ENCODE measurements around the gene NUDC.

DNA sequence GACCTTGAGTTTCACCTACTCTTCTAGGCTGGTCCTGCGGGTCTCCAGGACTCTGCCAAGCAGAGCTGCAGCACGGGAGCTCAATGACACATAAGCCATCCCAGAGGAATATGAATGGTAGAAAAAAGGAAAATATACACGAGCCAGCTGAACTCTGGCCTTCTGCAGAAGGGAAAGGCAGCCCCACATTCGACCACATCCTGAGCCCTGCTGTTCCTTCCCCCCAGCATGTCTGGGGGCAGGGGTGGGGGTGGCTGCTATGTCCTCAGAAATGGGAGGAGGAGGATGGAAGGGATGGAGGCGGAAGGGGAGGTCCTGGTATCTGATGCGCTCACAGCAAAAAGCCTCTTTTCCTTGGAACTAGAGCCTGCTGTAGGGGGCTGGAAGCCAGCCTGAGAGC is 50.8 kb downstream of the NUDC start:
- no peak for TF ChIP-seq ZNF544 (tag by site-specific recombination; IDR thresholded peaks at IDR 0.05)
- no peak for TF ChIP-seq ZNF274 (IDR thresholded peaks at IDR 0.05; ENCODE audit: low read length)
- no peak for TF ChIP-seq ZNF274 (tag by site-specific recombination; IDR thresholded peaks at IDR 0.05; ENCODE audit: borderline replicate concordance)
- TF ChIP-seq ZNF654 (tag by site-specific recombination; IDR thresholded peaks at IDR 0.05; ENCODE audit: low read depth), result no peak
- TF ChIP-seq CTCF (tag by site-specific recombination; IDR thresholded peaks at IDR 0.05), result no peak
- TF ChIP-seq ZBTB49 (tag by site-specific recombination; IDR thresholded peaks at IDR 0.05; ENCODE audit: low read depth), result no peak
